ENCODE measurements around the gene CFAP43. TPM values are rescaled to one million over a fixed set of nuclear protein-coding genes. Genes with fewer than 3 reads are reported as not detected.

Gene CFAP43
- total and polyA plus RNA-seq, 10 of the 15 experiments (the other 5 are each of a cell fraction or from before 2014, with no cell fraction given), result 0.06 to 0.14 (median 0.10) TPM; not detected in 5

DNA sequence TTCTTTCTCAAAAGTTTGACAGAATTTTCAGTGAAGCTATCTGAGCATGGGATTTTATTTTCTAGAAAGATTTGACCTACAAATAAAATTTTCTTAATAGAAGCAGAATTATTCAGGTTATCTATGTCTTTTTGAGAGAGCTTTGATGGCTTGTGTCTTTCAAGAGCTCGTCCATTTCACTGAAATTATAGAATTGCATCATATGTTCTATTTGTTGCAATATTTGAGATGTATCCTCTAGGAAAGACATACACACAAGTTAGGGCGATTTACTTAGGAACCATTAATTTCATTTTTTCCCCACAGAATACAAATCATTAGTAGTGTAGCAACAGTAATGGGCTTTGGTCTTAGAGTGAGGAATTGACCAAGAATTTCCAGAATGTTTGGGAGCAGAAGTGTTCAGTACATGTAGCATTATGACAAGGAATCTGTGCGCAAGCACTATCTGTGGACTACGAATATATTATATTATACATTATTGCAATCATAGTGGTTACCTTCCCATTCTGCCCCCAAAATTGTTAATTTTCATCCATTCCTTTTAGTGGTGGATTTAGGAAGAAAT, 133.7 kb downstream of the CFAP43 start:
- ChIA-PET POLR2A (interaction anchor here (0.5 to 0.6 kb wide), 2 partner anchors 170 to 241 kb away, joined by 3 to 9 read pairs; no protein-coding TSS in a partner anchor), CTCF (interaction anchor here (0.9 kb wide), 1 partner anchor 16 kb away, joined by 3 read pairs; no protein-coding TSS in a partner anchor), RAD21 (ENCODE audit: unreplicated experiment) (no interaction called here), SMC1A (ENCODE audit: uncharacterized antibody, unreplicated experiment) (interaction anchor here (0.9 to 1.2 kb wide), 3 partner anchors 11 to 23 kb away, joined by 4 to 5 read pairs (median 4); no protein-coding TSS in a partner anchor)
- in situ Hi-C loops (cut with MboI), result no loop called here
- Histone ChIP-seq H3K9ac (ENCODE audit: control insufficient read depth, insufficient read depth, low read length) (no peak overlapping the region), H3K27ac (ENCODE audit: control insufficient read depth, insufficient read depth) (no peak overlapping the region), H3K27me3 (replicated peaks in 1 of 2; ENCODE audit: control insufficient read depth in 2 of 2, insufficient read depth in 2 of 2, low read length in 1 of 2) (no peaks in the 10 kb centered on the region), H3K4me3 (no peak overlapping the region), H3K4me2 (ENCODE audit: control insufficient read depth, insufficient read depth) (no peak overlapping the region), H2AFZ (ENCODE audit: control insufficient read depth, low read depth, low read length) (no peak overlapping the region), H3K36me3 (ENCODE audit: control insufficient read depth in 2 of 2, insufficient read depth in 2 of 2, low read length in 1 of 2) (no peaks in the 10 kb centered on the region), H4K20me1 (ENCODE audit: control insufficient read depth, insufficient read depth) (no peaks in the 10 kb centered on the region), H3K9me3 (replicated peaks; ENCODE audit: control insufficient read depth, insufficient read depth, low read length) (no peaks in the 10 kb centered on the region; the same call in 1 of the 3 replicates), H3K4me1 (ENCODE audit: control insufficient read depth, insufficient read depth, low read length) (no peaks in the 10 kb centered on the region), H3K79me2 (ENCODE audit: control insufficient read depth, insufficient read depth, low read length) (no peaks in the 10 kb centered on the region)
- TF ChIP-seq, protein P1, sequence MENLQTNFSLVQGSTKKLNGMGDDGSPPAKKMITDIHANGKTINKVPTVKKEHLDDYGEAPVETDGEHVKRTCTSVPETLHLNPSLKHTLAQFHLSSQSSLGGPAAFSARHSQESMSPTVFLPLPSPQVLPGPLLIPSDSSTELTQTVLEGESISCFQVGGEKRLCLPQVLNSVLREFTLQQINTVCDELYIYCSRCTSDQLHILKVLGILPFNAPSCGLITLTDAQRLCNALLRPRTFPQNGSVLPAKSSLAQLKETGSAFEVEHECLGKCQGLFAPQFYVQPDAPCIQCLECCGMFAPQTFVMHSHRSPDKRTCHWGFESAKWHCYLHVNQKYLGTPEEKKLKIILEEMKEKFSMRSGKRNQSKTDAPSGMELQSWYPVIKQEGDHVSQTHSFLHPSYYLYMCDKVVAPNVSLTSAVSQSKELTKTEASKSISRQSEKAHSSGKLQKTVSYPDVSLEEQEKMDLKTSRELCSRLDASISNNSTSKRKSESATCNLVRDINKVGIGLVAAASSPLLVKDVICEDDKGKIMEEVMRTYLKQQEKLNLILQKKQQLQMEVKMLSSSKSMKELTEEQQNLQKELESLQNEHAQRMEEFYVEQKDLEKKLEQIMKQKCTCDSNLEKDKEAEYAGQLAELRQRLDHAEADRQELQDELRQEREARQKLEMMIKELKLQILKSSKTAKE (IDR thresholded peaks at IDR 0.05; ENCODE audit: low read depth, poor library complexity, severe bottlenecking), result no peak
- intact Hi-C loops (cut with micrococcal nuclease; ENCODE audit: unreplicated experiment), result no loop called here
- BruUV-seq (replicated peaks), result no TSS peak
- 54% methylated on average over 4 of the region's 4 CpGs for WGBS (ENCODE audit: insufficient coverage, insufficient replicate concordance, low lambda C conversion rate, missing lambda C conversion rate)
- ATAC-seq (no peak), FAIRE-seq (no peak), DNase-seq (ENCODE audit: low read depth, low spot score) (no peak)

DNA sequence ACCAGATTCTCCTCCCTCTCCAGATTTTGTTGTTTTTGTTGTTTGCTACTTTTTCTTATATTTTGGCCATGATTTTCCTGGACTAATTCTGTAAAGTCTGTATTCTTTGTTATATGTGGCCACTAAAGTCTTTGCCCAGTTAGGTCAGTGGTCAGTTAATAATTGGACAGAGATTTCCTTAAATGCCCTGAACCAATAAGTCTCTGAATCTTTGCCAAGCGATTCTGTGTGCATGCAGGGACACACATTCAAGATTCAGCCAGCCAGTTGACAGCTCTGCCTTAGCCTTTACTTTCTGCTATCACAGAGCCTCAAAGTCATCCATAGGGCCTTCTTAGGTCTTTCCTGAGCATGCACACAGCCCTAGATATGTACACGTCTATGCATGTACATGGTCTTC, 135.5 kb downstream of the CFAP43 start:
- H3K4me2 ChIP-seq (ENCODE audit: control insufficient read depth, insufficient read depth), result no peak overlapping the region
- no peak overlapping the region for H2AFZ ChIP-seq (ENCODE audit: control insufficient read depth, low read depth, low read length)
- POLR2A ChIA-PET, result no interaction called here
- no peak for DNase-seq (ENCODE audit: low read depth, low spot score)
- in situ Hi-C loops (cut with MboI) (no loop called here), intact Hi-C loops (cut with micrococcal nuclease; ENCODE audit: unreplicated experiment) (no loop called here)
- no peak overlapping the region for H3K4me3 ChIP-seq
- FAIRE-seq, result no peak
- H3K79me2 ChIP-seq (ENCODE audit: control insufficient read depth, insufficient read depth, low read length), result no peaks in the 10 kb centered on the region
- no TSS peak for BruUV-seq (replicated peaks)
- no peaks in the 10 kb centered on the region for H3K4me1 ChIP-seq (ENCODE audit: control insufficient read depth, insufficient read depth, low read length)
- CTCF ChIA-PET, result no interaction called here
- H4K20me1 ChIP-seq (ENCODE audit: control insufficient read depth, insufficient read depth), result no peaks in the 10 kb centered on the region
- RAD21 ChIA-PET (ENCODE audit: unreplicated experiment), result no interaction called here
- H3K9ac ChIP-seq (ENCODE audit: control insufficient read depth, insufficient read depth, low read length), result no peak overlapping the region
- H3K36me3 ChIP-seq (ENCODE audit: control insufficient read depth in 2 of 2, insufficient read depth in 2 of 2, low read length in 1 of 2), result no peaks in the 10 kb centered on the region
- SMC1A ChIA-PET (ENCODE audit: uncharacterized antibody, unreplicated experiment), result interaction anchor here (0.9 to 1.6 kb wide), 2 partner anchors 12 to 114 kb away, joined by 3 to 4 read pairs; no protein-coding TSS in a partner anchor
- ATAC-seq, result no peak
- no peaks in the 10 kb centered on the region; the same call in 1 of the 3 replicates for H3K9me3 ChIP-seq (replicated peaks; ENCODE audit: control insufficient read depth, insufficient read depth, low read length)
- 48% methylated on average over 2 of the region's 2 CpGs for WGBS (ENCODE audit: insufficient coverage, insufficient replicate concordance, low lambda C conversion rate, missing lambda C conversion rate)
- H3K27me3 ChIP-seq (replicated peaks in 1 of 2; ENCODE audit: control insufficient read depth in 2 of 2, insufficient read depth in 2 of 2, low read length in 1 of 2), result no peaks in the 10 kb centered on the region
- H3K27ac ChIP-seq (ENCODE audit: control insufficient read depth, insufficient read depth), result no peak overlapping the region
- TF ChIP-seq, protein P2, sequence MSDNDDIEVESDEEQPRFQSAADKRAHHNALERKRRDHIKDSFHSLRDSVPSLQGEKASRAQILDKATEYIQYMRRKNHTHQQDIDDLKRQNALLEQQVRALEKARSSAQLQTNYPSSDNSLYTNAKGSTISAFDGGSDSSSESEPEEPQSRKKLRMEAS (IDR thresholded peaks at IDR 0.05; ENCODE audit: low read depth, low read length), result no peak
- TF ChIP-seq EP300 (IDR thresholded peaks at IDR 0.05; ENCODE audit: borderline replicate concordance in 1 of 2, control insufficient read depth in 1 of 2, low read depth in 2 of 2, low read length in 2 of 2) (no peak), MEF2B (IDR thresholded peaks at IDR 0.05; ENCODE audit: partially characterized antibody, poor library complexity, severe bottlenecking) (no peak), IKZF1 (conservative IDR thresholded peaks at IDR 0.05) (no peak), POLR2AphosphoS2 (IDR thresholded peaks at IDR 0.05; ENCODE audit: low read depth, low read length) (no peak), ZNF24 (IDR thresholded peaks at IDR 0.05) (no peak)
- TF ChIP-seq, protein P3, sequence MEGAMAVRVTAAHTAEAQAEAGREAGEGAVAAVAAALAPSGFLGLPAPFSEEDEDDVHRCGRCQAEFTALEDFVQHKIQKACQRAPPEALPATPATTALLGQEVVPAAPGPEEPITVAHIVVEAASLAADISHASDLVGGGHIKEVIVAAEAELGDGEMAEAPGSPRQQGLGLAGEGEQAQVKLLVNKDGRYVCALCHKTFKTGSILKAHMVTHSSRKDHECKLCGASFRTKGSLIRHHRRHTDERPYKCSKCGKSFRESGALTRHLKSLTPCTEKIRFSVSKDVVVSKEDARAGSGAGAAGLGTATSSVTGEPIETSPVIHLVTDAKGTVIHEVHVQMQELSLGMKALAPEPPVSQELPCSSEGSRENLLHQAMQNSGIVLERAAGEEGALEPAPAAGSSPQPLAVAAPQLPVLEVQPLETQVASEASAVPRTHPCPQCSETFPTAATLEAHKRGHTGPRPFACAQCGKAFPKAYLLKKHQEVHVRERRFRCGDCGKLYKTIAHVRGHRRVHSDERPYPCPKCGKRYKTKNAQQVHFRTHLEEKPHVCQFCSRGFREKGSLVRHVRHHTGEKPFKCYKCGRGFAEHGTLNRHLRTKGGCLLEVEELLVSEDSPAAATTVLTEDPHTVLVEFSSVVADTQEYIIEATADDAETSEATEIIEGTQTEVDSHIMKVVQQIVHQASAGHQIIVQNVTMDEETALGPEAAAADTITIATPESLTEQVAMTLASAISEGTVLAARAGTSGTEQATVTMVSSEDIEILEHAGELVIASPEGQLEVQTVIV (IDR thresholded peaks at IDR 0.05; ENCODE audit: borderline replicate concordance, partially characterized antibody), result no peak
- TF ChIP-seq, protein P4, sequence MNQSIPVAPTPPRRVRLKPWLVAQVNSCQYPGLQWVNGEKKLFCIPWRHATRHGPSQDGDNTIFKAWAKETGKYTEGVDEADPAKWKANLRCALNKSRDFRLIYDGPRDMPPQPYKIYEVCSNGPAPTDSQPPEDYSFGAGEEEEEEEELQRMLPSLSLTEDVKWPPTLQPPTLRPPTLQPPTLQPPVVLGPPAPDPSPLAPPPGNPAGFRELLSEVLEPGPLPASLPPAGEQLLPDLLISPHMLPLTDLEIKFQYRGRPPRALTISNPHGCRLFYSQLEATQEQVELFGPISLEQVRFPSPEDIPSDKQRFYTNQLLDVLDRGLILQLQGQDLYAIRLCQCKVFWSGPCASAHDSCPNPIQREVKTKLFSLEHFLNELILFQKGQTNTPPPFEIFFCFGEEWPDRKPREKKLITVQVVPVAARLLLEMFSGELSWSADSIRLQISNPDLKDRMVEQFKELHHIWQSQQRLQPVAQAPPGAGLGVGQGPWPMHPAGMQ (IDR thresholded peaks at IDR 0.05; ENCODE audit: borderline replicate concordance), result no peak

All from GM12878 (cell line).